ENCODE measurements around the gene LDLRAD4. TPM values are rescaled to one million over a fixed set of nuclear protein-coding genes. Genes with fewer than 3 reads are reported as not detected.

LDLRAD4 gene
- total and polyA plus RNA-seq, 5 donors from 2014 or later: 42.4 to 207 (median 49.8) TPM

GRCh38 chr18:13565228-13565627 lies 346.7 kb downstream of the LDLRAD4 start:
- Mint-ChIP-seq H3K4me3 (no peak overlapping the region), H3K36me3 (peaks cover 14% of the 10 kb centered on the region), H3K4me1 (peaks cover 45 to 93% (median 65%) of the 10 kb centered on the region in 4 donors), H3K9me3 (no peaks in the 10 kb centered on the region), H3K27ac (peak overlapping the region in 1 of 3 donors; percentile 83), H3K27me3 (no peaks in the 10 kb centered on the region)
- Histone ChIP-seq H3K27ac (ENCODE audit: insufficient read depth, low read length, poor library complexity, severe bottlenecking) (no peak overlapping the region), H3K4me1 (ENCODE audit: control insufficient read depth, insufficient read depth, low read length, poor library complexity, severe bottlenecking) (peaks cover 37% of the 10 kb centered on the region), H3K9me3 (ENCODE audit: control insufficient read depth in 2 of 2, low read length in 2 of 2) (no peaks in the 10 kb centered on the region), H3K36me3 (ENCODE audit: control insufficient read depth, insufficient read depth, low read length) (peaks cover 4% of the 10 kb centered on the region), H3K27me3 (ENCODE audit: control insufficient read depth, insufficient read depth, low read length) (no peaks in the 10 kb centered on the region), H3K4me3 (ENCODE audit: low read depth, low read length) (no peak overlapping the region)
- no peak for ATAC-seq (ENCODE audit: low read depth in 2 of 2)
- DNase-seq: no peak

GRCh38 chr18:13566941-13567746 lies 348.6 kb downstream of the LDLRAD4 start:
- Histone ChIP-seq H3K36me3 (ENCODE audit: control insufficient read depth, insufficient read depth, low read length) (peaks cover 4% of the 10 kb centered on the region), H3K27me3 (ENCODE audit: control insufficient read depth, insufficient read depth, low read length) (no peaks in the 10 kb centered on the region), H3K9me3 (ENCODE audit: control insufficient read depth in 2 of 2, low read length in 2 of 2) (no peaks in the 10 kb centered on the region), H3K4me1 (ENCODE audit: control insufficient read depth, insufficient read depth, low read length, poor library complexity, severe bottlenecking) (peaks cover 33% of the 10 kb centered on the region), H3K4me3 (ENCODE audit: low read depth, low read length) (peak overlapping the region; percentile 47), H3K27ac (ENCODE audit: insufficient read depth, low read length, poor library complexity, severe bottlenecking) (peak overlapping the region; percentile 63)
- no peaks in the 10 kb centered on the region for H3K27me3 Mint-ChIP-seq
- H3K27ac Mint-ChIP-seq: peak overlapping the region; percentile 84 to 92 (median 88)
- H3K4me1 Mint-ChIP-seq: peaks cover 30 to 84% (median 62%) of the 10 kb centered on the region in 4 donors
- H3K9me3 Mint-ChIP-seq: no peaks in the 10 kb centered on the region
- ATAC-seq (ENCODE audit: low read depth in 2 of 2): peak; percentile 37 to 38
- peaks cover 10% of the 10 kb centered on the region for H3K36me3 Mint-ChIP-seq
- H3K4me3 Mint-ChIP-seq: peak overlapping the region; percentile 43 to 78 (median 74)
- DNase-seq: peak in 2 of 3 donors; percentile 46 to 75

- H3K9me3 ChIP-seq (ENCODE audit: control insufficient read depth in 2 of 2, low read length in 2 of 2): no peaks in the 10 kb centered on the region
- H3K27ac ChIP-seq (ENCODE audit: insufficient read depth, low read length, poor library complexity, severe bottlenecking): no peak overlapping the region
- H3K27me3 ChIP-seq (ENCODE audit: control insufficient read depth, insufficient read depth, low read length): no peaks in the 10 kb centered on the region
- Mint-ChIP-seq H3K27ac (peak overlapping the region; percentile 76 to 92 (median 88)), H3K4me3 (peak overlapping the region in 3 of 4 donors; percentile 31 to 76 (median 46)), H3K4me1 (peaks cover 25 to 80% (median 55%) of the 10 kb centered on the region in 4 donors), H3K36me3 (peaks cover 10% of the 10 kb centered on the region), H3K27me3 (no peaks in the 10 kb centered on the region), H3K9me3 (no peaks in the 10 kb centered on the region)
- peak overlapping the region; percentile 1 for H3K4me3 ChIP-seq (ENCODE audit: low read depth, low read length)
- H3K36me3 ChIP-seq (ENCODE audit: control insufficient read depth, insufficient read depth, low read length): peaks cover 4% of the 10 kb centered on the region
- H3K4me1 ChIP-seq (ENCODE audit: control insufficient read depth, insufficient read depth, low read length, poor library complexity, severe bottlenecking): peaks cover 25% of the 10 kb centered on the region
- peak; percentile 18 to 38 for ATAC-seq (ENCODE audit: low read depth in 2 of 2)
- DNase-seq: peak in 1 of 3 donors; percentile 32
These were observed 350.2 kb downstream of the LDLRAD4 start for GRCh38 chr18:13568443-13569392.

GRCh38 chr18:13570216-13570615 lies 351.7 kb downstream of the LDLRAD4 start:
- Mint-ChIP-seq H3K27me3 (no peaks in the 10 kb centered on the region), H3K4me3 (no peak overlapping the region), H3K4me1 (peaks cover 25 to 73% (median 50%) of the 10 kb centered on the region in 4 donors), H3K36me3 (peaks cover 16% of the 10 kb centered on the region), H3K9me3 (no peaks in the 10 kb centered on the region), H3K27ac (peak overlapping the region; percentile 27 to 37 (median 29))
- no peak overlapping the region for H3K27ac ChIP-seq (ENCODE audit: insufficient read depth, low read length, poor library complexity, severe bottlenecking)
- no peaks in the 10 kb centered on the region for H3K36me3 ChIP-seq (ENCODE audit: control insufficient read depth, insufficient read depth, low read length)
- H3K4me1 ChIP-seq (ENCODE audit: control insufficient read depth, insufficient read depth, low read length, poor library complexity, severe bottlenecking): peaks cover 25% of the 10 kb centered on the region
- DNase-seq (no peak), ATAC-seq (ENCODE audit: low read depth in 2 of 2) (no peak)
- H3K9me3 ChIP-seq (ENCODE audit: control insufficient read depth in 2 of 2, low read length in 2 of 2): no peaks in the 10 kb centered on the region
- H3K27me3 ChIP-seq (ENCODE audit: control insufficient read depth, insufficient read depth, low read length): no peaks in the 10 kb centered on the region
- H3K4me3 ChIP-seq (ENCODE audit: low read depth, low read length): no peak overlapping the region

GRCh38 chr18:13570856-13571495 lies 352.4 kb downstream of the LDLRAD4 start:
- no peaks in the 10 kb centered on the region for H3K9me3 Mint-ChIP-seq
- Histone ChIP-seq H3K27ac (ENCODE audit: insufficient read depth, low read length, poor library complexity, severe bottlenecking) (no peak overlapping the region), H3K9me3 (ENCODE audit: control insufficient read depth in 2 of 2, low read length in 2 of 2) (no peaks in the 10 kb centered on the region), H3K4me1 (ENCODE audit: control insufficient read depth, insufficient read depth, low read length, poor library complexity, severe bottlenecking) (peaks cover 25% of the 10 kb centered on the region), H3K36me3 (ENCODE audit: control insufficient read depth, insufficient read depth, low read length) (no peaks in the 10 kb centered on the region), H3K4me3 (ENCODE audit: low read depth, low read length) (no peak overlapping the region), H3K27me3 (ENCODE audit: control insufficient read depth, insufficient read depth, low read length) (no peaks in the 10 kb centered on the region)
- H3K36me3 Mint-ChIP-seq: peaks cover 13% of the 10 kb centered on the region
- peak in 1 of 3 donors; percentile 37 for DNase-seq
- peaks cover 30 to 74% (median 52%) of the 10 kb centered on the region in 4 donors for H3K4me1 Mint-ChIP-seq
- ATAC-seq (ENCODE audit: low read depth in 2 of 2): no peak
- H3K27ac Mint-ChIP-seq: peak overlapping the region in 2 of 3 donors; percentile 27 to 85
- H3K27me3 Mint-ChIP-seq: no peaks in the 10 kb centered on the region
- H3K4me3 Mint-ChIP-seq: peak overlapping the region in 1 of 4 donors; percentile 28

GRCh38 chr18:13572148-13572547 lies 353.6 kb downstream of the LDLRAD4 start:
- ATAC-seq (ENCODE audit: low read depth in 2 of 2): no peak

GRCh38 chr18:13572721-13573120 lies 354.2 kb downstream of the LDLRAD4 start:
- H3K27ac ChIP-seq (ENCODE audit: insufficient read depth, low read length, poor library complexity, severe bottlenecking): no peak overlapping the region
- ATAC-seq (ENCODE audit: low read depth in 2 of 2) (no peak), DNase-seq (no peak)
- peaks cover 24% of the 10 kb centered on the region for H3K4me1 ChIP-seq (ENCODE audit: control insufficient read depth, insufficient read depth, low read length, poor library complexity, severe bottlenecking)
- H3K9me3 ChIP-seq (ENCODE audit: control insufficient read depth in 2 of 2, low read length in 2 of 2): no peaks in the 10 kb centered on the region
- H3K4me3 Mint-ChIP-seq: no peak overlapping the region
- no peaks in the 10 kb centered on the region for H3K27me3 ChIP-seq (ENCODE audit: control insufficient read depth, insufficient read depth, low read length)
- H3K9me3 Mint-ChIP-seq: no peaks in the 10 kb centered on the region
- no peak overlapping the region for H3K4me3 ChIP-seq (ENCODE audit: low read depth, low read length)
- peaks cover 12% of the 10 kb centered on the region for H3K36me3 Mint-ChIP-seq
- H3K36me3 ChIP-seq (ENCODE audit: control insufficient read depth, insufficient read depth, low read length): no peaks in the 10 kb centered on the region
- no peak overlapping the region for H3K27ac Mint-ChIP-seq
- no peaks in the 10 kb centered on the region for H3K27me3 Mint-ChIP-seq
- H3K4me1 Mint-ChIP-seq: peaks cover 30 to 72% (median 52%) of the 10 kb centered on the region in 4 donors

More at GRCh38 chr18:13572148-13572547, 353.6 kb downstream of the LDLRAD4 start:
- peaks cover 30 to 72% (median 52%) of the 10 kb centered on the region in 4 donors for H3K4me1 Mint-ChIP-seq
- H3K4me3 Mint-ChIP-seq: peak overlapping the region in 1 of 4 donors; percentile 76
- no peaks in the 10 kb centered on the region for H3K9me3 Mint-ChIP-seq
- Histone ChIP-seq H3K4me3 (ENCODE audit: low read depth, low read length) (no peak overlapping the region), H3K4me1 (ENCODE audit: control insufficient read depth, insufficient read depth, low read length, poor library complexity, severe bottlenecking) (peaks cover 24% of the 10 kb centered on the region), H3K36me3 (ENCODE audit: control insufficient read depth, insufficient read depth, low read length) (no peaks in the 10 kb centered on the region), H3K27ac (ENCODE audit: insufficient read depth, low read length, poor library complexity, severe bottlenecking) (no peak overlapping the region), H3K9me3 (ENCODE audit: control insufficient read depth in 2 of 2, low read length in 2 of 2) (no peaks in the 10 kb centered on the region), H3K27me3 (ENCODE audit: control insufficient read depth, insufficient read depth, low read length) (no peaks in the 10 kb centered on the region)
- H3K36me3 Mint-ChIP-seq: peaks cover 12% of the 10 kb centered on the region
- H3K27ac Mint-ChIP-seq: no peak overlapping the region
- H3K27me3 Mint-ChIP-seq: no peaks in the 10 kb centered on the region
- DNase-seq: no peak
